HepG2 (cell line): Measurements from ENCODE around the gene COMT. TPM values are rescaled to one million over a fixed set of nuclear protein-coding genes. Genes with fewer than 3 reads are reported as not detected.

Experiments used
- ASH2L ChIP-seq: fragments of 300-600, 200-600 bp; sonication (generic); IDR thresholded peaks from 2 replicates; pipeline ENCODE4 v1.7.0; 2017; ENCODE audit warnings: low read depth, mild to moderate bottlenecking, moderate library complexity, mixed read lengths, low read length; ENCODE audit not compliant: insufficient read length
- ONECUT2 ChIP-seq: sonication (generic); formaldehyde crosslinking; IDR thresholded peaks from 2 replicates; pipeline ENCODE4 v1.4.0; 2020; ENCODE audit warnings: missing genetic modification reagents
- POLR2G ChIP-seq: fragments of 200-400 bp; formaldehyde crosslinking; IDR thresholded peaks from 2 replicates; pipeline ENCODE4 v1.6.1; 2018; ENCODE audit warnings: mild to moderate bottlenecking, low read depth, low read length, moderate library complexity
- U2AF1 ChIP-seq: fragments of 200-400 bp; formaldehyde crosslinking; optimal IDR thresholded peaks from 2 replicates; pipeline ENCODE3; 2017; ENCODE audit warnings: mild to moderate bottlenecking, low read depth, low read length
- ZNF317 ChIP-seq: sonication (generic); formaldehyde crosslinking; IDR thresholded peaks from 2 replicates; pipeline ENCODE4 v1.5.0; 2020; ENCODE audit warnings: mild to moderate bottlenecking, missing genetic modification reagents
- ZNF326 ChIP-seq: sonication (generic); formaldehyde crosslinking; IDR thresholded peaks from 2 replicates; pipeline ENCODE4 v1.4.0; 2020; ENCODE audit warnings: missing genetic modification reagents, borderline replicate concordance
- ZNF557 ChIP-seq: sonication (generic); formaldehyde crosslinking; IDR thresholded peaks from 2 replicates; pipeline ENCODE4 v1.4.0; 2020; ENCODE audit warnings: missing genetic modification reagents
- ZNF569 ChIP-seq: sonication (generic); formaldehyde crosslinking; IDR thresholded peaks from 2 replicates; pipeline ENCODE4 v1.5.0; 2020; ENCODE audit warnings: mild to moderate bottlenecking, missing genetic modification reagents, moderate library complexity, borderline replicate concordance
- polyA plus RNA-seq, 8 experiments: library from polyadenylated mRNA; depleted of rRNA in 3 of 8; stranded (reverse) in 7 of 8; unstranded in 1 of 8; fragments of >200 nt; fragmentation: Illumina TruSeq in 4 of 8; extraction: Trizol in 4 of 8; gene quantifications; 2 replicates each; pipeline versions ENCODE4 v1.2.1 to v1.2.3, GENCODE V29; 2011 to 2016; ENCODE audit warnings: low read depth in 4 of 8, missing spikeins in 1 of 8, mixed read lengths in 1 of 8; ENCODE audit not compliant: insufficient read depth in 1 of 8
- total RNA-seq, 5 experiments: library from RNA; depleted of rRNA; stranded (reverse); fragments of >200 nt; fragmentation: Illumina TruSeq; extraction: Trizol; gene quantifications; 2 replicates each; pipeline ENCODE4 v1.2.3, GENCODE V29; 2016; ENCODE audit warnings: low read depth in 1 of 5
- TF ChIP-seq, protein P1 (sequence below), 2 experiments: sonication (generic) in 1 of 2; formaldehyde crosslinking in 1 of 2; IDR thresholded peaks; 2 replicates each; pipeline versions ENCODE4 v1.4.0 to v1.6.1; 2018 to 2020; ENCODE audit warnings: missing genetic modification reagents in 2 of 2, borderline replicate concordance in 1 of 2, low read depth in 1 of 2, mild to moderate bottlenecking in 1 of 2, missing biosample characterization in 1 of 2
- TF ChIP-seq, protein P2 (sequence below), 2 experiments: sonication (generic) in 1 of 2; formaldehyde crosslinking in 1 of 2; IDR thresholded peaks; 2 replicates each; pipeline versions ENCODE4 v1.6.1 to v1.9.0; 2014 to 2022; ENCODE audit warnings: antibody characterized with exemption in 1 of 2, borderline replicate concordance in 1 of 2, inconsistent platforms in 1 of 2, low read depth in 1 of 2, missing genetic modification reagents in 1 of 2
- TF ChIP-seq, protein P3 (sequence below): sonication (generic); formaldehyde crosslinking; IDR thresholded peaks from 2 replicates; pipeline ENCODE4 v1.4.0; 2020; ENCODE audit warnings: missing genetic modification reagents, mild to moderate bottlenecking, borderline replicate concordance
- TF ChIP-seq, protein P4 (sequence below): IDR thresholded peaks from 2 replicates; pipeline ENCODE4 v1.6.1; 2016; ENCODE audit warnings: missing genetic modification reagents, missing compliant biosample characterization

COMT gene
- total and polyA plus RNA-seq, 2 of the 13 experiments (the other 11 are each of a cell fraction or from before 2014, with no cell fraction given): 156 to 162 TPM

DNA sequence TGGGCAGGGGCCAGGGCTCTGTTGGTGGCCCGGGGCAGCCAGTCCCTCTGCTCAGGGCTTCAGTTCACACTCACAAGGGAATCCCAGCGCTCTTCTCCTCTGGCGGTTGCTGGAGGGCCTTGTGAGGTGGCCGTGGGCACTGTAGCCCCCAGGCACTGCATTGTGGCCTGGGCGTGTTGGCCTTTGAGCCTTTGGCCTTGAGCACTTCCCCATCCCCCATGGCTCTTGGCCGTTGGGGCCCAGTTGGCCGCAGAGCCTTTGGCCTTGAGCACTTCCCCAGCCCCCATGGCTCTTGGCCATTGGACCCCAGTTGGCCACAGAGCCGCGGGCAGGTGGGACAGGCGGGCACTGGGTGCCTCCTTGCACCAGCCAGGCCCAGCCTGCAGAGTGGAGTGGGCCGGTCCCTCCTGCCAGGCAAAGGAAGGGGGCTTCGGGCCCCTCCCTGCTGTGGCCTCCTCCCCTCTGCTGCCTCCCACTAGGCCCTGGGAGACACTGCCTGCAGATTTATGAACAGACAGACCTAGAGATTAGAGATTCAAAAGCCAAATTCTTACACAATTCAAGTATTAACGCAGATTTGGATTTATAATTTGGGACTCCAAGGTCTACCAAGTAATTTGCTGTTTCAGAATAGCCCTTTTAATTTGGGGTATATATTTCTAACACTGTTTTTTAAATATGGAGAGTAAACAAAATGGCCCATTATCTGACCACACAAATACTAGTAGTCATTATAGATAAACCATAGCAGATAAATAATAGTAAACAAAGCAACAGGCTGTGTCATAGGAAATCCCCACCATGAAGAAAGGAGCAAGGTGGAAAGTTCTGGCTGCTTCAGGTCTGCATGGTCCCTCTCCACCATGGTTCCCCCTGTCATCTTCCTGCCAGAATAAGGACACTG is 18.3 kb downstream of the COMT start (continued):
- TF ChIP-seq ZNF569 (no peak), POLR2G (peak; percentile 83), ASH2L (peak; percentile 88), ZNF317 (CRISPR knock-in tag) (peak; percentile 86), ZNF326 (CRISPR knock-in tag) (no peak), ONECUT2 (no peak), ZNF557 (CRISPR knock-in tag) (no peak), U2AF1 (no peak)
- TF ChIP-seq, protein P1, sequence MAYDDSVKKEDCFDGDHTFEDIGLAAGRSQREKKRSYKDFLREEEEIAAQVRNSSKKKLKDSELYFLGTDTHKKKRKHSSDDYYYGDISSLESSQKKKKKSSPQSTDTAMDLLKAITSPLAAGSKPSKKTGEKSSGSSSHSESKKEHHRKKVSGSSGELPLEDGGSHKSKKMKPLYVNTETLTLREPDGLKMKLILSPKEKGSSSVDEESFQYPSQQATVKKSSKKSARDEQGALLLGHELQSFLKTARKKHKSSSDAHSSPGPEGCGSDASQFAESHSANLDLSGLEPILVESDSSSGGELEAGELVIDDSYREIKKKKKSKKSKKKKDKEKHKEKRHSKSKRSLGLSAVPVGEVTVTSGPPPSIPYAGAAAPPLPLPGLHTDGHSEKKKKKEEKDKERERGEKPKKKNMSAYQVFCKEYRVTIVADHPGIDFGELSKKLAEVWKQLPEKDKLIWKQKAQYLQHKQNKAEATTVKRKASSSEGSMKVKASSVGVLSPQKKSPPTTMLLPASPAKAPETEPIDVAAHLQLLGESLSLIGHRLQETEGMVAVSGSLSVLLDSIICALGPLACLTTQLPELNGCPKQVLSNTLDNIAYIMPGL (CRISPR knock-in tag; IDR thresholded peaks at IDR 0.05; ENCODE audit: borderline replicate concordance in 1 of 2, low read depth in 1 of 2): no peak; a peak in 1 of 4 replicates
- TF ChIP-seq, protein P2, sequence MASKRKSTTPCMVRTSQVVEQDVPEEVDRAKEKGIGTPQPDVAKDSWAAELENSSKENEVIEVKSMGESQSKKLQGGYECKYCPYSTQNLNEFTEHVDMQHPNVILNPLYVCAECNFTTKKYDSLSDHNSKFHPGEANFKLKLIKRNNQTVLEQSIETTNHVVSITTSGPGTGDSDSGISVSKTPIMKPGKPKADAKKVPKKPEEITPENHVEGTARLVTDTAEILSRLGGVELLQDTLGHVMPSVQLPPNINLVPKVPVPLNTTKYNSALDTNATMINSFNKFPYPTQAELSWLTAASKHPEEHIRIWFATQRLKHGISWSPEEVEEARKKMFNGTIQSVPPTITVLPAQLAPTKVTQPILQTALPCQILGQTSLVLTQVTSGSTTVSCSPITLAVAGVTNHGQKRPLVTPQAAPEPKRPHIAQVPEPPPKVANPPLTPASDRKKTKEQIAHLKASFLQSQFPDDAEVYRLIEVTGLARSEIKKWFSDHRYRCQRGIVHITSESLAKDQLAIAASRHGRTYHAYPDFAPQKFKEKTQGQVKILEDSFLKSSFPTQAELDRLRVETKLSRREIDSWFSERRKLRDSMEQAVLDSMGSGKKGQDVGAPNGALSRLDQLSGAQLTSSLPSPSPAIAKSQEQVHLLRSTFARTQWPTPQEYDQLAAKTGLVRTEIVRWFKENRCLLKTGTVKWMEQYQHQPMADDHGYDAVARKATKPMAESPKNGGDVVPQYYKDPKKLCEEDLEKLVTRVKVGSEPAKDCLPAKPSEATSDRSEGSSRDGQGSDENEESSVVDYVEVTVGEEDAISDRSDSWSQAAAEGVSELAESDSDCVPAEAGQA (IDR thresholded peaks at IDR 0.05; ENCODE audit: low read depth): no peak
- TF ChIP-seq, protein P2 (CRISPR knock-in tag; IDR thresholded peaks at IDR 0.05; ENCODE audit: borderline replicate concordance): no peak
- TF ChIP-seq, protein P3, sequence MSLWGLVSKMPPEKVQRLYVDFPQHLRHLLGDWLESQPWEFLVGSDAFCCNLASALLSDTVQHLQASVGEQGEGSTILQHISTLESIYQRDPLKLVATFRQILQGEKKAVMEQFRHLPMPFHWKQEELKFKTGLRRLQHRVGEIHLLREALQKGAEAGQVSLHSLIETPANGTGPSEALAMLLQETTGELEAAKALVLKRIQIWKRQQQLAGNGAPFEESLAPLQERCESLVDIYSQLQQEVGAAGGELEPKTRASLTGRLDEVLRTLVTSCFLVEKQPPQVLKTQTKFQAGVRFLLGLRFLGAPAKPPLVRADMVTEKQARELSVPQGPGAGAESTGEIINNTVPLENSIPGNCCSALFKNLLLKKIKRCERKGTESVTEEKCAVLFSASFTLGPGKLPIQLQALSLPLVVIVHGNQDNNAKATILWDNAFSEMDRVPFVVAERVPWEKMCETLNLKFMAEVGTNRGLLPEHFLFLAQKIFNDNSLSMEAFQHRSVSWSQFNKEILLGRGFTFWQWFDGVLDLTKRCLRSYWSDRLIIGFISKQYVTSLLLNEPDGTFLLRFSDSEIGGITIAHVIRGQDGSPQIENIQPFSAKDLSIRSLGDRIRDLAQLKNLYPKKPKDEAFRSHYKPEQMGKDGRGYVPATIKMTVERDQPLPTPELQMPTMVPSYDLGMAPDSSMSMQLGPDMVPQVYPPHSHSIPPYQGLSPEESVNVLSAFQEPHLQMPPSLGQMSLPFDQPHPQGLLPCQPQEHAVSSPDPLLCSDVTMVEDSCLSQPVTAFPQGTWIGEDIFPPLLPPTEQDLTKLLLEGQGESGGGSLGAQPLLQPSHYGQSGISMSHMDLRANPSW (CRISPR knock-in tag): no peak
- TF ChIP-seq, protein P4, sequence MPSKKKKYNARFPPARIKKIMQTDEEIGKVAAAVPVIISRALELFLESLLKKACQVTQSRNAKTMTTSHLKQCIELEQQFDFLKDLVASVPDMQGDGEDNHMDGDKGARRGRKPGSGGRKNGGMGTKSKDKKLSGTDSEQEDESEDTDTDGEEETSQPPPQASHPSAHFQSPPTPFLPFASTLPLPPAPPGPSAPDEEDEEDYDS (CRISPR knock-in tag): no peak
